Ecto neural progenitor cell (in vitro differentiated cells): ENCODE measurements around the gene SLC6A5.

ENCODE experiments used
- DNase-seq: peaks from one replicate; pipeline ENCODE4 v3.0.0-alpha.2; 2018; ENCODE audit warnings: low spot score

Gene SLC6A5

GRCh38 chr11:20669820-20670684 lies 70.6 kb downstream of the SLC6A5 start:
- peak; percentile 58 for DNase-seq

DNA sequence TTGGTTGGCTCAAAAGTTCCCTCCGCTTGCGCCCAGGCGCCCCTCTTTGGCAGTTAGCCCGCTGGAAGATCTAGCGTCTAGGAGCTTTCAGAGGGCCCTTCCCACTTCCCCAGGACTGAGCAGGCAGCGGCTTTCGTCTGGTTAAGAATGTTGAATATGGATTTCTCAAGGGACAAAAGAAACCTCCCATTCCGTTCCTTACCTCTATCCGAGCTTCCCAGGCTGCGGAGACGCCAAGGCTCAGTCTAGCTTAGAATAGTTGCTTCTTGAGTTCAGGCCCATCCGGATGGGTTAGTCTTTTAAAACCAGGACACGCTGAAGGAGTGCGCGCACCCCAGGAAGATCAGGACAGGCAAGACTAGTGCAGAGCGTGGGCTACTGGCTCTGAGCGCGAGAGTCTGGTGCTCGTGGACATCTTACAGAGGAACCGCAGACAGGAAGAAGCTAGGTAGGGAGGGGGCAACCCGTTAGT lies 71.6 kb downstream of the SLC6A5 start:
- peak; percentile 50 for DNase-seq

GRCh38 chr11:20671856-20672546 lies 72.6 kb downstream of the SLC6A5 start:
- DNase-seq = no peak

DNA sequence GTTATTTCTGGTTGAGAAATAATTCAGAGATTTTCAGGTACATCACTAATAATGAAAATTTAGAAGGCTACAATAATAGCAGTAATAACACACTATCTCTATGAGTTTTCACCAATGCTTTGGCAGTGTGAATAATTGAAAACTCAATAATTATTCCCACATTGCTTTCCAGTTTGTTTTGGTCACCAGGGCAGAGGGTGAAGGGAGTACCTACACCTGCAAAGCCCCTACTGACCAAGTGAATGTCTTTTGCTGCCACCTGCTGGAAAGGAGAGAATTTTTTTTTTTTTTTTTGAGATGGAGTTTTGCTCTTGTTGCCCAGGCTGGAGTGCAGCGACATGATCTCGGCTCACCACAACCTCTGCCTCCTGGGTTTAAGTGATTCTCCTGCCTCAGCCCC lies 73.2 kb downstream of the SLC6A5 start:
- no peak for DNase-seq

DNA sequence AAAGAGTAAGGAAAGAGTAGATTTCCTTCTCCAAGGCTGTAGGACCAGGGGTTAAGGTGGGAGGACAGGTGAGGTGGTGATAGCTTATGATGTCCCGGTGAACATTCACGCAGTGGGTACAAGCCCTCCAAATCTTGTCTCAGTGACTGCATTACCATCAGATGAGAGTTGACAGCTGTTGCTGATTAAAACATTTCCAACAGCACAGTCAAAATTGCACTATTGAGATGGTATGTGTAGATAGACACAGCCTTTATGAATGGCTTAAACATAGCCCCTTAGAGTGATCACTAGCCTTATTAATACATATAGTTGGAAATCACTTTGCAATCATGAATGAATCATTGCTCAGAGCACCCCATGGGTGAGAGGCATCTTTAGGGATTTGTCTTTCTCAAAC lies 77.2 kb downstream of the SLC6A5 start:
- no peak for DNase-seq

DNA sequence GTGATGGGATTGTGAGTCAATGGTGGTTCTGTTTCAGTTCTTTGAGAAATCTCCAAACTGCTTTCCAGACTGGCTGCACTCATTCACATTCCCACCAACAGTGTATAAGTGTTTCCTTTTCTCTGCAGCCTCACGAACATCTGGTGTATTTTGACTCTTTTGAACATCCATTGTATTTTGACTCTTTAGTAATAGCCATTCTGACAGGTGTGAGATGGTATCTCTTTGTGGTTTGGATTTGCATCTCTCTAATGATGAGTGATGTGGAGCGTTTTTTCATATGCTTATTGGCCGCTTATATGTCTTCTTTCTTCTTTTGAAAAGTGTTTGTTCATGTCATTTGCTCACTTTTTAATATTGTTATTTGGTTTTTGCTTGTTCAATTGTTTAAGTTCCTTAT lies 89.4 kb downstream of the SLC6A5 start:
- DNase-seq = no peak

DNA sequence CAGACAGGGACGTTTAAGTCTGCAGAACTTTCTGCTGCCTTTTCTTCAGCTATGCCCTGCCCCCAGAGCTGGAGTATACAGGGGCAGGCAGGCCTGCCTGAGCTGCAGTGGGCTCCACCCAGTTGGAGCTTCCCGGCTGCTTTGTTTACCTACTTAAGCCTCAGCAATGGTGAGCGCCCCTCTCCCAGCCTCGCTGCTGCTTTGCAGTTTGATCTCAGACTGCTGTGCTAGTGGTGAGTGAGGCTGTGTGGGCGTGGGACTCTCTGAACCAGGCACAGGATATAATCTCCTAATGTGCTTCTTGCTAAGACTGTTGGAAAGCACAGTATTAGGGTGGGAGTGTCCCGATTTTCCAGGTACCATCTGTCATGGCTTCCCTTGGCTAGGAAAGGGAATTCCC lies 108.5 kb downstream of the SLC6A5 start:
- no peak for DNase-seq
